Ovary (tissue), 1 donor: Measurements from ENCODE around the gene CDH20.

Experiments used
- EP300 ChIP-seq: sonication (generic); formaldehyde crosslinking; IDR thresholded peaks from one replicate; pipeline ENCODE4 v1.6.1; 2017; ENCODE audit warnings: antibody characterized with exemption
- POLR2A ChIP-seq: fragments of 450-650 bp; IDR thresholded peaks from one replicate; pipeline ENCODE4 v1.6.1; 2017; ENCODE audit warnings: antibody characterized with exemption, mild to moderate bottlenecking, moderate library complexity

DNA sequence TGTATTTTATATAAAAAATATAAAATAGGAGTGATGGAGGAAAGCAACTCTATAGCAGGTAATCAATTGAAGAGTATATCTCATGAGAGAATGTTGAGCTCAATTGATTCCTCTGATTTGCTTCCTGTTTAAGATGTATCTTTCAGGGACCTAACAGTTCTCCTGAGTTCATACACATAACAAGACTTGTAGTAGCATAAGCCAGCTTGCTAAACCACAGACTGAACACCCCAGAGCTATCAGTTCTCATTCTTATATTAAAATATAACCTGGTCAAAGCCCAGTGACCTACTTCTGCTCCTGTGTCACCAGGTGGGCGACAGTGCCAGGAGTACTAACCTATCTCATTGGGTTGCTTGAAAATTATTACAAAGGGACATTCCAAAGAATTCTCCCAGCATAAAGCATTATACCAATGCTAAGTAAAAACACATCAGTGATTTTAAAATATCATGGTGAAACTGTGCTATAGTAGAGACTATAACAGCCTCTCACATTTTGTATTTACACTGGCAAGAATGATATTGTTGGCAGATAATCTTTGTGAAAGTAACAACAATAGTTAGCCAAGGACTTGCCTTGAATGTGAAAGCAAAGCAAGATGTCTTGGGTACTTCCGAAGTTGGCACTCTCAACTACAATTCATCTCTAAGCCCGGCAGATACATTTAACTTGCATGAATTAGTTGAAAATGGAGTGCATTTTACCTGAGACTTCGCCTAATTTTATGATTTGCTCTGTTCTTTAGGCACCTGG lies 40.8 kb upstream of the CDH20 start:
- TF ChIP-seq POLR2A (no peak), EP300 (no peak)
